HG02970 (cell line): ENCODE results near the gene KCNH5.

Experiments used
- ATAC-seq: cut with Tn5 transposase; IDR thresholded peaks from one replicate; pipeline ENCODE4 v1.9.1; 2021; ENCODE audit warnings: mild to moderate bottlenecking, moderate library complexity, moderate number of reproducible peaks; ENCODE audit not compliant: unreplicated experiment, low FRiP score

Gene KCNH5

DNA sequence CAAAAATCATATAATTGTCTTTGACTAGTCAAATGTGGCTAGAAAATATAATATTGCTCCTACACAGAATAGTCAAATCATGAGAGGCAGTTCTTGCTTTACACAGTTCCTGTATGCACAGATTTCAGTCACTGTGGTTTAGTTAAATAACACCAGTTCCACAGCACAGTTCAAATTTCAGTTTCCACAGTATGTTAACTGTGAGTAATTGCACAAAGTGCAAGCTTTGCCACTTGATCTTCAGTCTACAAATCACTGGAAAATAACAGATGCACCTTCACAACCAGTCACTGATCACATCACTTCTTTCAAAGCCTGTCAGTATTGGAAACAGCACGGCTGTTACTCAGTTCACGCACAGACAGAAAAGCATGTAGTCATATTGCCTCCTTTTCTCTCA lies 38.7 kb downstream of the KCNH5 start:
- ATAC-seq = no peak

- no peak for ATAC-seq
Observed at GRCh38 chr14:62994096-62994495, 51.2 kb downstream of the KCNH5 start.

DNA sequence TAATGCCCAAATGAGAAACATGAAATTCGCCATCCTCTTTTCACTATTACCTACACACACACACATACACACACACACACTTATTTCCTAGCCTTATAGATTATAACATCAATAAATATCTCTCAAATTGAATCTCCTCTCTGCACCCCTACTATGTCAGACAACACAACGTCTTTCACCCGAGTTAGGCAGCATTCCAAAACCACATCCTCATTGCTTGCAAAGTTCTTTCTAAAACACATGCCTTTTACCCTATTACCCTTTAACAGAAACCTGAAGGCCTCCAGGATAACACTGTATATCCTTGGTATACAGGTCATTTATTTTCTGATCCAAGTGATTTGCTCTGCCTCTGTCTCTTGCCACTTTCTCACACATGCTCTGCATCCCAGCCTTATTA lies 56.3 kb downstream of the KCNH5 start:
- ATAC-seq = no peak

- no peak for ATAC-seq
Observed at GRCh38 chr14:62983821-62984220, 61.4 kb downstream of the KCNH5 start.

DNA sequence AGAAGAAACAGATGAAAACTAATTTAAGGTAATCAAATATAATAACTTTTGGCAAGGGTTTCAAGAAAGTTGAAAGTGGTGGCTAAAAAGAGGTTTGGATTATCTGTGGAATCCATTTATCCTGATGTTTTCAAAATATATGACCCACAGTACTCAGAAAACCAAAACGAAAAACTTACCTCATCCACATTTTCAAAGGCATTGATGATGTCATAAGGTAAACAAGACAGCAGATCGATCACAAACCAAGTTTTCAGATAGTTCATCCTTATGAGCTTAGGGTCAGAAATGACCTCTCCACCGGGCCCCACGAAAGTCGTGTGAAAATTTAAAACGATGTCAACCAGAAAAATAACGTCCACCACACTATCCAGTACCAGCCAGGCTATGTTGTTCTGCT lies 64.6 kb downstream of the KCNH5 start:
- ATAC-seq = no peak

GRCh38 chr14:62957562-62957961 lies 87.7 kb downstream of the KCNH5 start:
- no peak for ATAC-seq

DNA sequence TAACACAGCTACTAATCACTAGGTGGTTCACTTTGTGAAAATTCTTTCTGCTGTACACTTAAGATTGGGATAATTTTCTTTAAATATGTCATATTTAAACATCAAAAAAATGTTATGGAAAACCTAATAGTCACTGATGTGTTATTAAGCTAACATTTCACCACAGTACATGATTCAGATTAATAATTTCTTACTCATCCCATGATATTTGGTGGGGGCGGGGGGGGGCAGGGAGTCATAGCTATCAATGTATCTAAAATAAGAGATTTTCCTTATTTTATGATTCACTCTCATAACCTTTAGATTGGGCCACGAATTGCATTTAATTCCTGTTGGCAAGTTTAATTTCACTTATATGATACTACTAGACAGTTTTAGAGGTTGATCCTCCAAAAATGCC lies 88.8 kb downstream of the KCNH5 start:
- no peak for ATAC-seq

DNA sequence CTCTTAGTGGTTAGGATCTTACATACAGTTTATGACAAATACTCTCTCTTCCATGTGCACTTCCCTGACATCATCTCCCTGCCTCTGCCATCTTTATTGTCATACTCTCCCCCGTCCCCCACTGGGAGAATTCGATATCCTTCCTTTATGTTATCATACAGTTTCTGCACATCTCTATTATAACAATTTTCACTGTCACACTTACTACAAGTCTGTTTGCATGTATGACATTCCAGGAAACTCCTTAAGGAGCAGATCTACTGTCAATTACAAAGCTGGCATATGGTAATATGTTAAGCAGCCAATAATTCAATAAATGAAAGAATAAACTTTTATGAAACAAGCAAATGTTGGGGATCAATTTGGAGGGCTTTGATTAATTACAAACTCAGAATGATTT lies 91.1 kb downstream of the KCNH5 start:
- no peak for ATAC-seq

DNA sequence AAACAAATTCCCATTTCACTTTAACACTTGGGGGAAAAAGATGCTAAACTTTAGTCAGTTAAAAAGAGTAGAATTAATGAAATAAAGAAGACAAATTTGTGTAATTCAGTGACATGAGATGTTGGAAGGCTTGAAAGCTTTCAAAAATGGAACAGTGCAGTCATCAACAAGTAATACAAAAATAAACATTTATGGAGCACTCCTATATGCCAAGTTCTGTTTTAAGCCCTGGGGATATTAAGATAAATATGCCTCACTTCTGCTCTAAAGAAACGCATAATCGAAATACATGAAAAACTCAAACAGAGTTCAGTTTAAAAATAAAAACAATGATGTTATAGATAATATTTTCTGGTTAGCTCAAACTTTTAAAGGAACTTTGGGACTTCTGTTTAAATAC lies 93.0 kb downstream of the KCNH5 start:
- ATAC-seq = no peak

DNA sequence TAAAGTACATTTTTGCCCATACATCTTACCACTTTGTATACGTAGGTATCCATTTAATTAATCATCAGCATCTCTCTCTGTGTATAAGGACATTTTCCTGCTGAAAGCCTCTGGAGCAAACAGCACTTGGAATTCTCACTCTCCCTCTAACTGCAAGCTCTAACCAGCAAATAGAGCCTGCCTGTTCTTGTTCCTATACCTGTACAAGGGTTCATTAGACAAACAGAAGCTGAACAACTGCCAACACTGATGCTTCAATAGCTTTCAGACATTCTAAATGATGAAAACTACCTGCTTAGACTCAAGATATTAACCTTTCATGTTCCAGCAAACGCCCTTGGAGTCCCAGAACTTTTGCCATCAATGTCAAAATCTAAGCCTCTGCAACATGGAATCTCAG lies 98.0 kb downstream of the KCNH5 start:
- no peak for ATAC-seq

GRCh38 chr14:62946221-62946620 lies 99.0 kb downstream of the KCNH5 start:
- no peak for ATAC-seq

GRCh38 chr14:62943202-62943601 lies 102.1 kb downstream of the KCNH5 start:
- no peak for ATAC-seq

- no peak for ATAC-seq
Observed at GRCh38 chr14:62939970-62940369, 105.3 kb downstream of the KCNH5 start.

- ATAC-seq = no peak
Observed at GRCh38 chr14:62938778-62939177, 106.5 kb downstream of the KCNH5 start.

DNA sequence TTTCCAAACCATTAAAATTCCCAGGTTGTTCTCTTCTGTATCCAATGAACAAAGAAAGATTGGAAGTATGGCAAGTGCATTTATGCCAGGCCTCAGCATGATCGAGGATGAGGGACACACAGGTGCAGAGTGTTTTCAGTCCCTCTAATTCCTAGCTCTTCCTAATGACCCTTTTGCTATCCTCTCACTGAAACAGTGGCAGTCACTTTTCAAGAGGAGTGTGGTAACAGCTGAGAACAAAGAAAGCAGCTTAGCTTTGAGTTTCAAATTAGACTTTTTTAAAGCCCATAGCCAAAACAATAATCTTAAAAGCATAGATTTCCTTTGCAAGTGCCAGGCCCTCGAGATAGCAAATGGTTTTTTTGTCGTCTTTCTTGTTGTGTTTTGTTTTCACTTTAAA lies 110.8 kb downstream of the KCNH5 start:
- ATAC-seq = no peak

DNA sequence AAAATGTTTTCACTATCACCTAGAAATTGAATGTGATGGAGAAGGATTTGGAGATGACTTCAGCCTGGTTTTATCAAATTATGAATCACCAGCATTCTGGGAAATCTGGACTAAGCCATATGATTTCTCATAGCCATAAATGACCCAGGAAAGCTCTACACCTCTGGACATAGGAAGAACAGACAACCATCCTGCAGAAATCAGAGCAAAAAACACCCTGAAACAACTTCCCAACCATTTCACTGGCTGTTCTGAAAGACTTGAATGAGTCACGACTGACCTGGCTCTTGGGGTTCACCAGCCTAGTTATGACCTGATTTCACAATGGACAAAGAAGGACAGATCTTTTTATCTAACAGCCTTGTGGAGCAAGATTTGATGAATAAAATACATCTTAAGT lies 123.8 kb downstream of the KCNH5 start:
- no peak for ATAC-seq

DNA sequence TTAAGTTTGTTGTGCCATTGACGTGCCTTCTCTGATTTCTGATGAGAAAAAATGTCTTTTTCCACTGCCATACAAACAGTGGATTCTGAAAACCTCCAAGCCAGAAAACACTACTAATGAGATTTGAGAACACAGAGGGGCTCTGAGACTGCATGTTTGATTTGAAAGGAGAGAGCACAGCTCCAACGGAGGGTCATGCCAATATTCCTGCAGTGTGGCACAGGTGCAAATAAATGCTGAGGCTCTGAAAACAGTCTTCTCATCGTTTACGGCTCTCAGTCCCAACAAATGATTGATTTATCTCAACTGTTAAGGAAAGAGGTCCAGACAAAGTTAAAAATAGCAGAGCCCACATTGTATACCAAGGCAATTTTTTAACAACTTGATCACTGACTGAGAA lies 128.7 kb downstream of the KCNH5 start:
- ATAC-seq = no peak

DNA sequence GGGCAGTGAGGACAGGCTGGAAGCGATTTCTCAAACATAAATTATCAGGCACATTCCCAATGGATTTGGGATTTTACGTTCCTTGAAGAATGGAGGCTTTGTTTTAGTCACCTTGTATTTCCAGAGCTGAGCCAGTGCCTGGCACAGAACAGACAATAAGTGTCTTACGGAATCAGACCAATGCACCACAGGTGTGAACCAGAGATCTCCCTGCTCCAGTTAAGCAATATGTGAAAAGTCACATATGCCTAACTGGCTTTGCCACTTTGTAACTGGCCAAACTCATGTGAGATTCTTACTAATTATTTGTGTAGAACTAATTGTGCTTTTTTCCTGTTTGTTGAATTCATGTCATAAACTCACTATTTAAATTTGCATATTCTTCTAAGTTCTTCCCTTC lies 130.4 kb downstream of the KCNH5 start:
- no peak for ATAC-seq

- no peak for ATAC-seq
Observed at GRCh38 chr14:62914025-62914424, 131.2 kb downstream of the KCNH5 start.

DNA sequence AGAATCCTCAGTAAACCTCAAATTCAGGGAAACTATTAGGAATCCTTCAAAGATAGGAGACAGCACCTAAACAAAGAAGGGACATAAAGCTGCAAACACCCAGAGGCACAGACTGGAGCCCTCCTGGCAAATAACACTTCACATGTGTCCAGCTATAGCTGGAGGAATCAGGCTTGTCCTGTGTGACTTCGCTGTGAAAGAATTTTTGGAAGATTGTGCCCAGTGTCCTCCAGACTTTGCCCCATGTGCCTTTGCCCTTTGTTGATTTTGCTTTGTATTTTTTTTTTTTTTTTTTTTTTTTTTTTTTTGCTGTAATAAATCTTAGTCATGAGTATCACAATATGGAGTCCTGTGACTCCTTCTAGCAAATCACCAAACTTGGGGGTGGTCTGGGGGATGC lies 136.8 kb downstream of the KCNH5 start:
- ATAC-seq = no peak

- ATAC-seq = no peak
Observed at GRCh38 chr14:62905566-62905965, 139.7 kb downstream of the KCNH5 start.

DNA sequence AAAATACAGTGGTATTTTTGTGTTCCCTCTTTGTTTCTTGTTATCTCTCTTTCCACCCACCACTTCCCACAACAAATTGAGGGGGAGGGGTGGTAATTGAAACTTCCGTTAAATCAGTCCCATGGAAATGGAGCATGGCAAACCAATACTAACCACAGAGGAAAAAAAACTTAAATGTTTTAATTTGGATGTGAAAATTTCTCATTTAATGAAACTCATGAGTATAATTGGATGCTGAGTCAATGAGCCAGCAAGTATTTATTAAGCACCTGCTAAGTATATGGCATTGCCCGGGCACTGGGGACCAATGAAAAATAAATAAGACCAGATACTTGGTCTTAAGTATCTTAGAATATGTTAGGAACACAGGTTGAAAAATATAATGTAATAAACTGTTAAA lies 147.5 kb downstream of the KCNH5 start:
- no peak for ATAC-seq

DNA sequence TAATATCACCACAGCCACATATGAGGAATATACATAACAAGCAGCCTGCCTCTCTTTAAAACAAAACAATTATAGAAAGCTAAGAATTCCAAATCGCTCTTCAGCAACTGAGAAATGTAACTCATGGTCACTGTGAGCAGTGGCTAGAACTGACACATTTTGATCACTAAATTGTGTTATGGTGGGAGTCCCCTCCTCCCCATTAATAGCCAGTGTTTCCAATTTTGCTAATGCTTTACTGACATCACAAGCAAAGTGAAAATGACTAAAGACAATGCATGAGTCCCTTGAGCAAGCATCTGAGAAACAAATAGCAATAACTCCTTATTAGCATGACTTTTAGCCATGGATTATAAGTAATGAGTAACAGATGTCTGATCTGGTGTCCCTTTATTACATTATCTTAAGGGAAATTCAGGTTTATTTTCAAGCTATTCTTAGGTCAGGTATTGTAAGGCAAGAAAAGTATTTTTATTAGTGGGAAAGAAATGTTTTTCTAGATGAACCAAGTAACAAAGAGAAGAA lies 148.3 kb downstream of the KCNH5 start:
- no peak for ATAC-seq
